Measurements from ENCODE around the gene AARS2. TPM values are rescaled to one million over a fixed set of nuclear protein-coding genes. Genes with fewer than 3 reads are reported as not detected.

Gene AARS2
- total and polyA plus RNA-seq, 2 of the 8 experiments (the other 6 are each of a cell fraction or from before 2014, with no cell fraction given): 8.6 to 20.4 TPM

GRCh38 chr6:44361947-44362346 lies 48.8 kb upstream of the AARS2 start:
- Histone ChIP-seq H3K23ac (ENCODE audit: insufficient read length) (no peak overlapping the region), H2BK12ac (ENCODE audit: low read depth, low read length) (no peak overlapping the region)
- CTCF ChIA-PET (ENCODE audit: partially characterized antibody): interaction anchor here (0.6 kb wide), 1 partner anchor 22 kb away, joined by 3 read pairs; no protein-coding TSS in a partner anchor
- TF ChIP-seq POLR2A (IDR thresholded peaks at IDR 0.05; ENCODE audit: control extremely low read depth in 1 of 2, low read depth in 2 of 2, low read length in 2 of 2): no peak
- no peak for TF ChIP-seq ATF3 (IDR thresholded peaks at IDR 0.05; ENCODE audit: insufficient read depth, low read depth, low read length)
- no peak for TF ChIP-seq ZNF274 (IDR thresholded peaks at IDR 0.05; ENCODE audit: borderline replicate concordance, extremely low read depth, low read length)
- no peak for TF ChIP-seq TBP (IDR thresholded peaks at IDR 0.05; ENCODE audit: low read depth, low read length)
- TF ChIP-seq CHD1 (IDR thresholded peaks at IDR 0.05; ENCODE audit: low read depth, low read length): no peak
- TF ChIP-seq BRCA1 (IDR thresholded peaks at IDR 0.05; ENCODE audit: low read depth, low read length): no peak
- TF ChIP-seq SAP30 (IDR thresholded peaks at IDR 0.05; ENCODE audit: insufficient read depth, insufficient replicate concordance, low read length): no peak
- no peak for TF ChIP-seq FOSL1 (IDR thresholded peaks at IDR 0.05; ENCODE audit: insufficient read depth, low read depth, low read length)
- no peak for TF ChIP-seq HDAC6 (IDR thresholded peaks at IDR 0.05; ENCODE audit: low read depth, low read length)
- no peak for TF ChIP-seq TAF1 (IDR thresholded peaks at IDR 0.05; ENCODE audit: low read depth, low read length)
- TF ChIP-seq MAX (IDR thresholded peaks at IDR 0.05): no peak
- TF ChIP-seq CHD2 (IDR thresholded peaks at IDR 0.05; ENCODE audit: low read length): no peak
- no peak for TF ChIP-seq RFX5 (IDR thresholded peaks at IDR 0.05; ENCODE audit: borderline replicate concordance, low read depth, low read length)
- no peak for TF ChIP-seq SIRT6 (IDR thresholded peaks at IDR 0.05; ENCODE audit: low read length)
- TF ChIP-seq TAF7 (optimal IDR thresholded peaks at IDR 0.05; ENCODE audit: borderline replicate concordance, low read depth, low read length): no peak

More at GRCh38 chr6:44361947-44362346, 48.8 kb upstream of the AARS2 start:
- Histone ChIP-seq H4K5ac (ENCODE audit: insufficient read length, low read depth, low read length) (no peak overlapping the region), H2BK120ac (replicated peaks; ENCODE audit: low read depth, low read length) (no peak overlapping the region), H3K14ac (ENCODE audit: insufficient read length) (no peak overlapping the region), H2AFZ (ENCODE audit: low read length) (peak overlapping the region; percentile 67; the same call in 1 of the 2 replicates), H3K4me1 (replicated peaks in 1 of 4; ENCODE audit: control insufficient read depth in 3 of 4, insufficient read depth in 4 of 4, low read length in 3 of 4) (no peaks in the 10 kb centered on the region), H3K36me3 (ENCODE audit: control insufficient read depth in 2 of 4, insufficient read depth in 4 of 4, low read length in 3 of 4) (no peaks in the 10 kb centered on the region), H2AK5ac (ENCODE audit: low read depth, low read length) (no peak overlapping the region), H3K4me3 (ENCODE audit: extremely low read depth in 1 of 4, insufficient read depth in 2 of 4, low read depth in 3 of 4, low read length in 4 of 4) (no peak overlapping the region), H4K20me1 (replicated peaks in 1 of 2; ENCODE audit: control insufficient read depth in 1 of 2, insufficient read depth in 2 of 2, low read length in 2 of 2) (no peaks in the 10 kb centered on the region), H3K4ac (replicated peaks; ENCODE audit: insufficient read length, low read depth, low read length) (no peak overlapping the region), H4K8ac (ENCODE audit: extremely low read depth, insufficient read depth, low read length) (no peak overlapping the region), H3K9ac (replicated peaks in 1 of 4; ENCODE audit: extremely low read depth in 1 of 4, low read depth in 3 of 4, low read length in 3 of 4) (no peak overlapping the region), H4K91ac (replicated peaks; ENCODE audit: insufficient read length, low read length) (no peak overlapping the region), H3K4me2 (ENCODE audit: insufficient read depth in 1 of 2, low read depth in 2 of 2, low read length in 2 of 2) (no peak overlapping the region), H3K27ac (ENCODE audit: low read depth, low read length) (no peak overlapping the region), H3K79me1 (ENCODE audit: low read depth, low read length) (no peaks in the 10 kb centered on the region), H2BK5ac (ENCODE audit: low read depth, low read length) (no peak overlapping the region), H2BK15ac (ENCODE audit: low read length) (no peak overlapping the region), H3K9me3 (ENCODE audit: insufficient read depth in 2 of 2, low read depth in 1 of 2, low read length in 1 of 2) (no peaks in the 10 kb centered on the region), H3K79me2 (ENCODE audit: control insufficient read depth in 1 of 2, insufficient read depth in 2 of 2, low read length in 2 of 2) (no peaks in the 10 kb centered on the region), H3K18ac (ENCODE audit: extremely low read depth, low read length) (no peak overlapping the region), H3K27me3 (replicated peaks in 1 of 4; ENCODE audit: control insufficient read depth in 3 of 4, extremely low read depth in 1 of 4, insufficient read depth in 3 of 4, low read length in 3 of 4) (no peaks in the 10 kb centered on the region), H3K56ac (replicated peaks; ENCODE audit: insufficient read length, low read depth, low read length) (no peak overlapping the region), H2BK20ac (ENCODE audit: low read length) (no peak overlapping the region), H3K23me2 (ENCODE audit: low read depth, low read length) (no peaks in the 10 kb centered on the region; the same call in 1 of the 2 replicates)
- FAIRE-seq: no peak
- POLR2A ChIA-PET (ENCODE audit: partially characterized antibody): interaction anchor here (0.9 to 1.3 kb wide), 2 partner anchors 9 to 19 kb away, joined by 3 read pairs; no protein-coding TSS in a partner anchor
- 91% methylated on average over 6 of the region's 6 CpGs; no CpG with 5 or more reads in 1 of the 2 experiments for WGBS, 2 experiments (ENCODE audit: extremely low coverage in 1 of 2, insufficient coverage in 1 of 2, insufficient read length in 1 of 2, insufficient replicate concordance in 2 of 2, low coverage in 1 of 2, low lambda C conversion rate in 2 of 2, missing lambda C conversion rate in 1 of 2)
- DNase-seq (ENCODE audit: low read depth in 1 of 2, low spot score in 2 of 2): no peak
